ENCODE data around the gene PDXK. TPM values are rescaled to one million over a fixed set of nuclear protein-coding genes. Genes with fewer than 3 reads are reported as not detected.
A peak's percentile ranks its signal among the peaks of the same experiment; 100 is the strongest.

Gene PDXK
- total and polyA plus RNA-seq, 2 of the 13 experiments (the other 11 are each of a cell fraction or from before 2014, with no cell fraction given) = 114 to 184 TPM

GRCh38 chr21:43731891-43732711 lies 13.2 kb downstream of the PDXK start (continued):
- TF ChIP-seq ZNF407 (CRISPR knock-in tag; IDR thresholded peaks at IDR 0.05; ENCODE audit: not compliant biosample characterization) (peak; percentile 72), EHMT2 (IDR thresholded peaks at IDR 0.05; ENCODE audit: borderline replicate concordance, low read depth, low read length) (no peak), ZNF605 (CRISPR knock-in tag; IDR thresholded peaks at IDR 0.05) (no peak; the same call in 1 of the 2 replicates), ZNF616 (CRISPR knock-in tag; IDR thresholded peaks at IDR 0.05; ENCODE audit: low read depth) (no peak), FOSL2 (CRISPR knock-in tag; IDR thresholded peaks at IDR 0.05) (no peak), ZMAT3 (CRISPR knock-in tag; conservative IDR thresholded peaks at IDR 0.05) (no peak), TCF7 (IDR thresholded peaks at IDR 0.05; ENCODE audit: low read depth) (no peak), ZNF746 (CRISPR knock-in tag; IDR thresholded peaks at IDR 0.05) (no peak), RBFOX2 (IDR thresholded peaks at IDR 0.05; ENCODE audit: low read depth, low read length) (0 out of 2 replicates have a peak, but pooled peaks have one; percentile 32), ZNF615 (CRISPR knock-in tag; IDR thresholded peaks at IDR 0.05; ENCODE audit: borderline replicate concordance) (no peak), TMF1 (CRISPR knock-in tag; IDR thresholded peaks at IDR 0.05; ENCODE audit: low read depth) (no peak), ZNF547 (CRISPR knock-in tag; IDR thresholded peaks at IDR 0.05) (0 out of 2 replicates have a peak, but pooled peaks have one; percentile 38), ZNF619 (CRISPR knock-in tag; IDR thresholded peaks at IDR 0.05) (no peak), CEBPG (CRISPR knock-in tag; IDR thresholded peaks at IDR 0.05) (no peak), SMAD1 (CRISPR knock-in tag; IDR thresholded peaks at IDR 0.05; ENCODE audit: borderline replicate concordance, low read depth) (no peak), ZFP37 (CRISPR knock-in tag; IDR thresholded peaks at IDR 0.05; ENCODE audit: borderline replicate concordance) (0 out of 2 replicates have a peak, but pooled peaks have one; percentile 46), PAF1 (CRISPR knock-in tag; IDR thresholded peaks at IDR 0.05) (no peak), HOXA7 (CRISPR knock-in tag; IDR thresholded peaks at IDR 0.05) (no peak), DRAP1 (CRISPR knock-in tag; IDR thresholded peaks at IDR 0.05) (no peak)

Data from HepG2 (cell line).